Duodenal mucosa (tissue), 2 donors: ENCODE measurements around the gene BCO2.

Experiments used
- H3K27ac ChIP-seq: one replicate; pipeline ENCODE4 v1.7.0; 2013; ENCODE audit warnings: low read depth, low read length
- H3K27me3 ChIP-seq, 2 donors: one replicate each; pipeline ENCODE4 v1.7.0; 2013; ENCODE audit warnings: low read length in 2 of 2, control low read depth in 1 of 2; ENCODE audit not compliant: insufficient read depth in 2 of 2, control insufficient read depth in 1 of 2
- H3K36me3 ChIP-seq, 2 donors: one replicate each; pipeline ENCODE4 v1.7.0; 2013; ENCODE audit warnings: low read length in 2 of 2, control low read depth in 1 of 2; ENCODE audit not compliant: insufficient read depth in 2 of 2, control insufficient read depth in 1 of 2
- H3K4me1 ChIP-seq, 2 donors: one replicate each; pipeline ENCODE4 v1.7.0; 2013; ENCODE audit warnings: low read length in 2 of 2, control low read depth in 1 of 2; ENCODE audit not compliant: insufficient read depth in 2 of 2, control insufficient read depth in 1 of 2
- H3K4me3 ChIP-seq, 2 donors: one replicate each; pipeline ENCODE4 v1.7.0; 2013; ENCODE audit warnings: low read length in 2 of 2, low read depth in 1 of 2
- H3K9ac ChIP-seq, 2 donors: one replicate each; pipeline ENCODE4 v1.7.0; 2013; ENCODE audit warnings: low read length in 2 of 2, low read depth in 1 of 2
- H3K9me3 ChIP-seq, 2 donors: one replicate each; pipeline ENCODE4 v1.7.0; 2013; ENCODE audit warnings: low read length in 2 of 2, control low read depth in 1 of 2; ENCODE audit not compliant: control insufficient read depth in 1 of 2

BCO2 gene

DNA sequence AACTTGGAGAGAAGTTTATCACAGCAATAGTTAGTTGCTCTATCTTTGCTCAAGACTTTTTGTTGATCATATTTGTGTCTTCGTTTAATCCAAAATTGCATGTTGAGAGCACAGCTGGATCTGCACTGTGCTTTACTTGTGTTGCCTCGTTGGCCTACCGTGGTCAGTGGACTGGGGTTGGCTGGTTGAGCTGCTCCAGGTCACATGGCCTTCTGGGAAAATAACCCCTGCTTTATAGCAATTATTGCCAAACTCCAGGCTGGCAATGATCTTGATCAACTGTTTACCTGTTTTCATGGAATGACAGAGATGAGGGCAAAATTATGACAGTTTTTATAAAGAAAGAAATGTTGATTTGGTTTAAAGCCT is 91.1 kb downstream of the BCO2 start:
- Histone ChIP-seq H3K9ac (no peak overlapping the region), H3K4me1 (peaks cover 0 to 4% of the 10 kb centered on the region in 2 donors), H3K9me3 (no peaks in the 10 kb centered on the region), H3K4me3 (no peak overlapping the region), H3K36me3 (no peaks in the 10 kb centered on the region), H3K27ac (no peak overlapping the region), H3K27me3 (no peaks in the 10 kb centered on the region)

DNA sequence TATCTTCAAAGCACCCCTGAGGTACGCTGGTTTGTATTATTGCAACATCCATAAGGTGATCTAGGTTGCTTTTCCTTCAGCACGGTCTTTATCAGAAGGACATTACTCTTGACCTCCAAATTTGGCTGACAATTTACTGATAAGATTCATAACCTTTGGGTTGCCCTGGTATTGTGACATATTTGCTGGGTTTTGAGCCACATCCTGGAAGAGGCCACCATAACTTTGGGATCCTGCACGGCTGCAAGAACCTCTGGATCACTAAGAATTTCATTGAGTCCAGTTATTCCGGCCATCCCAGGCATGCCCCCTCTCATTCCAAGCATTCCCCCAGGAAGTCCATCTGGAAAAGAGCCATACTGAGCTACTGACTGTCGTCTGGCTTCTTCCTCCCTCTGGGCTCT is 91.9 kb downstream of the BCO2 start:
- Histone ChIP-seq H3K9ac (no peak overlapping the region), H3K9me3 (no peaks in the 10 kb centered on the region), H3K36me3 (no peaks in the 10 kb centered on the region), H3K4me1 (peaks cover 0 to 4% of the 10 kb centered on the region in 2 donors), H3K27me3 (no peaks in the 10 kb centered on the region), H3K27ac (no peak overlapping the region), H3K4me3 (no peak overlapping the region)

GRCh38 chr11:112268406-112268805 is 93.1 kb downstream of the BCO2 start:
- H3K27ac ChIP-seq = no peak overlapping the region
- no peak overlapping the region for H3K4me3 ChIP-seq
- no peaks in the 10 kb centered on the region for H3K36me3 ChIP-seq
- no peak overlapping the region for H3K9ac ChIP-seq
- H3K9me3 ChIP-seq = no peaks in the 10 kb centered on the region
- no peaks in the 10 kb centered on the region for H3K27me3 ChIP-seq
- H3K4me1 ChIP-seq = peaks cover 0 to 4% of the 10 kb centered on the region in 2 donors
